Fibroblast of mammary gland (primary cell): Measurements from ENCODE around the gene FAM20A.

Experiments
- DNase-seq: peaks from one replicate; pipeline ENCODE4 v3.0.0-alpha.2; 2010; ENCODE audit warnings: low read depth
- H3K4me3 ChIP-seq: 2 replicates; pipeline ENCODE4 v1.5.1; 2011; ENCODE audit warnings: low read depth, mild to moderate bottlenecking, low read length, moderate library complexity; ENCODE audit not compliant: control insufficient read depth
- TF ChIP-seq, protein P1 (sequence below): conservative IDR thresholded peaks from 2 replicates; pipeline ENCODE4 v1.5.1; 2011; ENCODE audit warnings: low read depth, low read length, inconsistent platforms; ENCODE audit not compliant: control insufficient read depth, insufficient read depth

Gene FAM20A

DNA sequence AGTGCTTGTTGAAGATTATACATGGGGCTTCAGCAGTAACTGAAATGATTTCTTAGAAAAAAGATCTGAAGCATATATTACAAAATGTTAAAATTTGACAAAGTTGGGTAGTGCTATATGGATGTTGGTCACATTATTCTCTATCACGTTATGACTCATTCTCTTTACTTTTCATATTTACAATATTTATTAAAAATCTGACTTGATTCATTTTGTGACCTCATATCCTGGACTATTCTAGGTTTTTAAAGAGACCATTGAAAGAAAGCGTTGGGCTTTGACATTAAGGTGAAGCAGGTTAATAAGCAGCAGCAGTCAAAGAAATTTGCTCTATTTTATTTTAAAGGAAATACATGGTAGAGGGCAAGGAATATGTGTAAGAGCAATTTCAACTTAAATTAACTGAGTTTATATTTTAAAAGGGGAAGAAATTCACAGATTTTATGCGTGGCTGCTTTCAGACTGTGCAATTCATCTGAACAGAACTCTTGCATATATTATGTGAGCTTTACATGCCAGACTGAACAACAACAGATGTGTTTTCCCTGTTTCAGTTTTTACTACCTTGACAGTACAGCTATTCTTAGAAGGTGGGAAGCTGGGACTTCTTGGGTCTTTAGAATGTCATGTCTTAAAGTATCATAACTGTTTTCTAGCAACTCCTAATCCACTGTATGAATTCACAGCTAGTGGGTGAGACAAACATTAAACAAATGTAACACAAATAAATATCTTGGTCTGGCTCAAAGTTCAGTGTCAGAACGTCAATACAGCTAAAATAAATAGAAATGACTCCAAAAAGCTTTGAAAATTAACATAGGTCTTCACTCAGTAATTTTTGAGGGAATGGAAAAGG is 10.4 kb upstream of the FAM20A start:
- H3K4me3 ChIP-seq, result no peak overlapping the region
- TF ChIP-seq, protein P1, sequence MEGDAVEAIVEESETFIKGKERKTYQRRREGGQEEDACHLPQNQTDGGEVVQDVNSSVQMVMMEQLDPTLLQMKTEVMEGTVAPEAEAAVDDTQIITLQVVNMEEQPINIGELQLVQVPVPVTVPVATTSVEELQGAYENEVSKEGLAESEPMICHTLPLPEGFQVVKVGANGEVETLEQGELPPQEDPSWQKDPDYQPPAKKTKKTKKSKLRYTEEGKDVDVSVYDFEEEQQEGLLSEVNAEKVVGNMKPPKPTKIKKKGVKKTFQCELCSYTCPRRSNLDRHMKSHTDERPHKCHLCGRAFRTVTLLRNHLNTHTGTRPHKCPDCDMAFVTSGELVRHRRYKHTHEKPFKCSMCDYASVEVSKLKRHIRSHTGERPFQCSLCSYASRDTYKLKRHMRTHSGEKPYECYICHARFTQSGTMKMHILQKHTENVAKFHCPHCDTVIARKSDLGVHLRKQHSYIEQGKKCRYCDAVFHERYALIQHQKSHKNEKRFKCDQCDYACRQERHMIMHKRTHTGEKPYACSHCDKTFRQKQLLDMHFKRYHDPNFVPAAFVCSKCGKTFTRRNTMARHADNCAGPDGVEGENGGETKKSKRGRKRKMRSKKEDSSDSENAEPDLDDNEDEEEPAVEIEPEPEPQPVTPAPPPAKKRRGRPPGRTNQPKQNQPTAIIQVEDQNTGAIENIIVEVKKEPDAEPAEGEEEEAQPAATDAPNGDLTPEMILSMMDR, result no peak

DNA sequence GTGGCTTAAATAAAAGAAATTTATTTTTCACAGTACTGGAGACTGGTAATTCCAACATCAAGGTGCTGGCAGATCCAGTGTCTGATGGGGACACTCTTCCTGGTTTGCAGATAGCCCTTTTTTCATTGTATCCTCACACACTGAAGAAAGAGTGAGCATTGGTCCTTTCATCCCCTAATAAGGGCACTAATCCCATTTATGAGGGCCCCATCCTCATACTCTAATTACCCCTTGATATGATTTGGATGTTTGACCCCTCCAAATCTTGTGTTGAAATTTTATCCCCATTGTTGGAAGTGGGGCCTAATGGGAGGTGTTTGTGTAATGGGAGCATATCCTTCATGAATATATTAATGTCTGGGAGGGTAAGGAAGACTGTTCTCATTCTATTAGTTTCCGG is 9.4 kb upstream of the FAM20A start:
- no peak overlapping the region for H3K4me3 ChIP-seq
- TF ChIP-seq, protein P1, result no peak

More for the DNA sequence above, 10.4 kb upstream of the FAM20A start:
- no peak for DNase-seq

DNA sequence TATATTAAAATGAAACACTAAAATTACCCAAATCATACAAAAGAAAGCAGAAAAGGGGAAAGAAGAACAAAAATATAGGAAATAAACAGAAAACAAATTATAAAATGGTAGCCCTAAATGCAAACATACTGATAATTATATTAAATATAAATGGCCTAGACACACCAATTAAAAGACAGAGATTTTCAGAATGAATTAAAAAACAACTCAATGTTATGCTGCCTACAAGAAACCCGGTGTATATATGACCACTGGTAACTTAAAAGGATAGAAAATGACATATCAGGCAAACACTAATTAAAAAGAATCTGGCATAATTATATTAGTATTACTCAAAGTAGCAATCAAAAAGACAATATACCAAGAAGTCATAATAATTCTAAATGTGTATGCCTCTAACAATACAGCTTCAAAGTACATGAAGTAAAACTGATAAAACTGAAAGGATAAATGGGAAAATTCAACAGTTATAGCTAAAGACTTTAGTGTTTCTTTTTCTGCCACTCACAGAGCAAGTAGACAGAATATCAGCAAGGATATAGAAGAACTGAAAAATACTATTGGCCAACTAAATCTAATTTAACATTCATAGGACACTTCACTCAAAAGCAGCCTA is 7.5 kb upstream of the FAM20A start:
- TF ChIP-seq, protein P1, result no peak
- no peak overlapping the region for H3K4me3 ChIP-seq
- DNase-seq, result no peak

More for the DNA sequence above, 9.4 kb upstream of the FAM20A start:
- DNase-seq, result no peak

DNA sequence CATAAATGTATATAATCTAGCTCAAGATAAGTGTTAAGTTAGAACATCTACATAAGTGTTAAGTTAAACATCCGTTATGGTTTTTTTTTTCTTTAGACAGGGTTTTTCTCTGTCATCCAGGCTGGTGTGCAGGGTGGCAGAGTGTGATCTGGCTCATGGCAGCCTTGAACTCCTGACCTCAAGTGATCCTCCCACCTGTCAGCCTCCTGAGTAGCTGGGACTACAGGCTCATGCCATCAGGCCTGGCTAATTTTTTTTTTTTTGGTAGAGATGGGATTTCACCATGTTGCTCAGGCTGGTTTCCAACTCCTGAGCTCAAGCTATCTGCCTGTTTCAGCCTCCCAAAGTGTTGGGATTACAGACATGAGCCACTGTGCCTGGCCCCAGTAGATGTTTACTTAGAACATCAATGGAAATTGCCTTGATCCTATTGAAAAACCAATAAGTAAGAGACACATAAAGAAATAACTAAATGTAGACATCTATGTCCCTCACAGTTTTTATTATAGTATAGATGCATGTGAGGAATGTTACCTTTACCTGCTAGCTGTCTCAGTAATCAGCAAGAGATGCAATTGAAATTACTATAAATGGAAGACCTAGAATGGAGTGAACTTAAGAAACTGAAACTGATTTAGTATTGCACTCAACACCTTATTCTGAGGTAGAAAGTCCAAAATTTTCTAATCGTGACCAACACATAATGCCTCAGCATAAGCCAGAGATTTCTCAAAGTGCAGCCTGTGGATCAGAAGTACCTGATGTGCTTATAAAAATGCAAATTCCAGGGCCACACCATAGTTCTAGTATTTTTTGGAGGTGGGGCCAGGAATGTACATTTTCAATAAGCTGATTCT is 5.5 kb upstream of the FAM20A start:
- H3K4me3 ChIP-seq, result no peak overlapping the region
- TF ChIP-seq, protein P1, result no peak
- no peak for DNase-seq

DNA sequence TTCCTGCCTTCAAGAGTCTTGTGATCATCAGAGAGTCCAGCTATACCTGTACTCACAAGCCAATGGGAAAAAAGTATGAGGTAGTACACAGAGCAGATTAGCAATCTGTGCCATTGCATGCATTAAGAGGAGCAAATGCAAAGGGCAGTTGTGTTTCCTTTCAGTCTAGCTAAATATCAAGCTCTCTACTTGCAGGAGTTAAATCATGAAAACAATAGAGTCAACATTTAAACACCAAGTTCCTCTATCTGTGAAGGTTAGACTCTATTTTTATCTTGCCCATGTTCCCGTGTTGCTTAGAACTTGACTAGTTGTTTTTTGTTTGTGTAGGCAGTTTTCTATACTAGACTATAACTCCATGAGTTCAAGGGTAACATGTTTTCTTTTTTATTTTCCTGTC is 4.7 kb upstream of the FAM20A start:
- DNase-seq, result no peak
- no peak overlapping the region for H3K4me3 ChIP-seq
- TF ChIP-seq, protein P1, result no peak

DNA sequence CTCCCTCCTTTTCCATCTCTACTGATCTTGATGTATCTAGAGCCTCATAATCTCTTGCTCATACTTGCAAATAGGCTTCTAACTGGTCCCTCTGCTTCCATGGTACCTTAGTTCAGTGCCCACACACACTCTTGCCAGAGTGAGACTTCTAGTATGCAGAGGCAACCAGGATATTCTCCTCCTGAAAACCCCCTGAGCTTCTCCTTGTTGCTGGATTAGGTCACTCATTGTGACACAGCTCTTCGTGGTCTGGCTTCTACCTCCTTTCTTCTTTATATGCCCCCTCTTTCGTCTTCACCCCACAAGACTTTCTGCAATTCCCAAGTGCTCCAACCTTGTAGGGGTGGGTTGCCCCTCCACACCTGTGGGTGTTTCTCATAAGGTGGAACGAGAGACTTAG is 2.5 kb upstream of the FAM20A start:
- TF ChIP-seq, protein P1, result no peak
- no peak overlapping the region for H3K4me3 ChIP-seq
- no peak for DNase-seq
